Motor neuron (in vitro differentiated cells): Measurements from ENCODE around the gene LYZL6. TPM values are rescaled to one million over a fixed set of nuclear protein-coding genes. Genes with fewer than 3 reads are reported as not detected.

Experiments used
- ATAC-seq, 8 experiments: fragments of 200-7000 bp; cut with Tn5 transposase; replicated peaks in 6 of 8; 2 replicates each; pipeline ENCODE4 v1.8.0; 2021; ENCODE audit warnings: mild to moderate bottlenecking in 8 of 8, moderate library complexity in 8 of 8
- H3K27ac ChIP-seq, 2 donors: fragments of 250-450 bp; sonication (Bioruptor Pico); 2 replicates each; pipeline ENCODE4 v1.9.0; 2021; ENCODE audit warnings: antibody characterized with exemption in 2 of 2, mild to moderate bottlenecking in 2 of 2, moderate library complexity in 1 of 2
- H3K4me1 ChIP-seq, 2 donors: fragments of 250-450 bp; sonication (Bioruptor Pico); replicated peaks in 1 of 2; 2 replicates each; pipeline ENCODE4 v1.6.1; 2021; ENCODE audit warnings: antibody characterized with exemption in 2 of 2, mild to moderate bottlenecking in 2 of 2, moderate library complexity in 1 of 2
- H3K4me3 ChIP-seq, 5 donors: fragments of 250-450 bp; sonication (Bioruptor Pico); 2 replicates each; pipeline ENCODE4 v1.9.0; 2021; ENCODE audit warnings: antibody characterized with exemption in 5 of 5, mild to moderate bottlenecking in 5 of 5, moderate library complexity in 4 of 5
- WGBS, 10 experiments: fragments of 450-650 bp; shearing (Covaris generic); methylation state at CpG; one replicate each; pipeline ENCODE4 v1.0.0; 2022; 5-methylcytosine and 5-hydroxymethylcytosine counted together
- in situ Hi-C, 9 experiments: fragments of 400-800 bp; cut with MboI; loops; one replicate each; pipeline ENCODE4 v1.15.0; 2021; ENCODE audit warnings: low sequenced_read_pairs in 9 of 9, low pct_unique_long_range_greater_than_20kb in 2 of 9; ENCODE audit not compliant: unreplicated experiment in 9 of 9
- total RNA-seq, 8 experiments: library from RNA; unstranded; fragments of 300-600 nt; gene quantifications; 2 replicates each; pipeline versions ENCODE4 v1.2.3 to v1.2.4, GENCODE V29; 2022

The LYZL6 gene
- total RNA-seq, 8 experiments from 2014 or later, result 0.66 TPM; not detected in 7

GRCh38 chr17:35972945-35973332 is 29.4 kb upstream of the LYZL6 start:
- no peak overlapping the region for H3K4me3 ChIP-seq
- in situ Hi-C loops, result loop anchor here in 8 of 9 experiments (10.0 to 25.0 kb wide), 4 partner anchors 162 to 514 kb away; partner anchors contain the start of gene ZNHIT3 (in 4 of the 8)
- H3K27ac ChIP-seq, result no peak overlapping the region
- ATAC-seq, result no peak
- 17 to 100% (median 40%) methylated on average over 1 to 4 of the region's 4 CpGs; no CpG with 5 or more reads in 1 of the 10 experiments for WGBS, 10 experiments
- no peaks in the 10 kb centered on the region for H3K4me1 ChIP-seq

GRCh38 chr17:35972535-35972934 is 29.0 kb upstream of the LYZL6 start:
- ATAC-seq, result no peak
- in situ Hi-C loops, result loop anchor here in 8 of 9 experiments (10.0 to 25.0 kb wide), 4 partner anchors 162 to 515 kb away; partner anchors contain the start of gene ZNHIT3 (in 4 of the 8)
- H3K27ac ChIP-seq, result no peak overlapping the region
- 0 to 100% (median 70%) methylated on average over 1 to 5 of the region's 6 CpGs; no CpG with 5 or more reads in 3 of the 10 experiments for WGBS, 10 experiments
- no peak overlapping the region for H3K4me3 ChIP-seq
- no peaks in the 10 kb centered on the region for H3K4me1 ChIP-seq

GRCh38 chr17:35972066-35972465 is 28.6 kb upstream of the LYZL6 start:
- Histone ChIP-seq H3K4me1 (no peaks in the 10 kb centered on the region), H3K4me3 (no peak overlapping the region), H3K27ac (no peak overlapping the region)
- in situ Hi-C loops, result loop anchor here in 8 of 9 experiments (10.0 to 25.0 kb wide), 4 partner anchors 163 to 515 kb away; partner anchors contain the start of gene ZNHIT3 (in 4 of the 8)
- no peak for ATAC-seq
- WGBS, 10 experiments, result 0 to 100% (median 86%) methylated on average over 1 of the region's 1 CpG; no CpG with 5 or more reads in 3 of the 10 experiments

- Histone ChIP-seq H3K27ac (no peak overlapping the region), H3K4me1 (no peaks in the 10 kb centered on the region), H3K4me3 (no peak overlapping the region)
- in situ Hi-C loops, result loop anchor here in 8 of 9 experiments (10.0 to 25.0 kb wide), 4 partner anchors 165 to 518 kb away; partner anchors contain the start of gene ZNHIT3 (in 4 of the 8)
- peak; percentile 63 to 91 (median 81) for ATAC-seq
- WGBS, 10 experiments, result 0 to 100% (median 40%) methylated on average over 1 to 6 of the region's 8 CpGs; no CpG with 5 or more reads in 2 of the 10 experiments
Measured at GRCh38 chr17:35969558-35970380, 26.3 kb upstream of the LYZL6 start.

- no peak for ATAC-seq
- in situ Hi-C loops, result loop anchor here in 5 of 9 experiments (25.0 kb wide), 2 partner anchors 169 to 519 kb away; partner anchors contain the start of gene ZNHIT3 (in 4 of the 5)
- Histone ChIP-seq H3K27ac (no peak overlapping the region), H3K4me3 (no peak overlapping the region), H3K4me1 (no peaks in the 10 kb centered on the region)
- 0 to 78% (median 35%) methylated on average over 1 to 7 of the region's 10 CpGs for WGBS, 10 experiments
Measured at GRCh38 chr17:35968520-35969054, 25.1 kb upstream of the LYZL6 start.

GRCh38 chr17:35965272-35965671 is 21.8 kb upstream of the LYZL6 start:
- no peak overlapping the region for H3K4me3 ChIP-seq
- 40 to 100% (median 84%) methylated on average over 1 to 7 of the region's 7 CpGs; no CpG with 5 or more reads in 1 of the 10 experiments for WGBS, 10 experiments
- H3K27ac ChIP-seq, result no peak overlapping the region
- in situ Hi-C loops, result loop anchor here in 5 of 9 experiments (25.0 kb wide), 2 partner anchors 172 to 522 kb away; partner anchors contain the start of gene ZNHIT3 (in 4 of the 5)
- ATAC-seq, result no peak
- H3K4me1 ChIP-seq, result no peaks in the 10 kb centered on the region

- 39 to 91% (median 78%) methylated on average over 1 to 6 of the region's 6 CpGs for WGBS, 10 experiments
- Histone ChIP-seq H3K4me3 (no peak overlapping the region), H3K27ac (no peak overlapping the region), H3K4me1 (no peaks in the 10 kb centered on the region)
- in situ Hi-C loops, result loop anchor here in 5 of 9 experiments (25.0 kb wide), 2 partner anchors 174 to 524 kb away; partner anchors contain the start of gene ZNHIT3 (in 4 of the 5)
- no peak for ATAC-seq
Measured at GRCh38 chr17:35963663-35964062, 20.1 kb upstream of the LYZL6 start.

GRCh38 chr17:35953720-35954119 is 10.2 kb upstream of the LYZL6 start:
- H3K27ac ChIP-seq, result no peak overlapping the region
- 20 to 80% (median 54%) methylated on average over 1 to 4 of the region's 7 CpGs; no CpG with 5 or more reads in 4 of the 10 experiments for WGBS, 10 experiments
- no peak overlapping the region for H3K4me3 ChIP-seq
- H3K4me1 ChIP-seq, result no peaks in the 10 kb centered on the region
- in situ Hi-C loops, result loop anchor here in 5 of 9 experiments (25.0 kb wide), 2 partner anchors 184 to 534 kb away; partner anchors contain the start of gene ZNHIT3 (in 4 of the 5)
- ATAC-seq, result no peak

GRCh38 chr17:35949401-35949800 is 5.9 kb upstream of the LYZL6 start:
- no peaks in the 10 kb centered on the region for H3K4me1 ChIP-seq
- H3K27ac ChIP-seq, result no peak overlapping the region
- 0 to 100% (median 40%) methylated on average over 1 to 3 of the region's 3 CpGs; no CpG with 5 or more reads in 2 of the 10 experiments for WGBS, 10 experiments
- no peak overlapping the region for H3K4me3 ChIP-seq
- peak in 1 of 8 experiments; percentile 20 for ATAC-seq
- in situ Hi-C loops, result loop anchor here in 1 of 9 experiments (25.0 kb wide), 1 partner anchor 112 kb away; no protein-coding TSS in a partner anchor

- no peak overlapping the region for H3K4me3 ChIP-seq
- H3K4me1 ChIP-seq, result no peaks in the 10 kb centered on the region
- in situ Hi-C loops, result loop anchor here in 1 of 9 experiments (25.0 kb wide), 1 partner anchor 111 kb away; no protein-coding TSS in a partner anchor
- no peak overlapping the region for H3K27ac ChIP-seq
- 66 to 100% (median 81%) methylated on average over 1 to 7 of the region's 7 CpGs; no CpG with 5 or more reads in 1 of the 10 experiments for WGBS, 10 experiments
- no peak for ATAC-seq
Measured at GRCh38 chr17:35948092-35948491, 4.6 kb upstream of the LYZL6 start.

GRCh38 chr17:35947156-35947585 is 3.7 kb upstream of the LYZL6 start:
- Histone ChIP-seq H3K4me1 (no peaks in the 10 kb centered on the region), H3K27ac (no peak overlapping the region), H3K4me3 (no peak overlapping the region)
- in situ Hi-C loops, result loop anchor here in 1 of 9 experiments (25.0 kb wide), 1 partner anchor 110 kb away; no protein-coding TSS in a partner anchor
- WGBS, 10 experiments, result 0 to 71% (median 23%) methylated on average over 1 to 11 of the region's 12 CpGs; no CpG with 5 or more reads in 2 of the 10 experiments
- ATAC-seq, result peak; percentile 65 to 91 (median 81)

GRCh38 chr17:35944151-35944550 is 638 bp upstream of the LYZL6 start:
- no peak overlapping the region for H3K4me3 ChIP-seq
- no peak for ATAC-seq
- WGBS, 10 experiments, result 0 to 100% (median 83%) methylated on average over 1 to 3 of the region's 4 CpGs; no CpG with 5 or more reads in 4 of the 10 experiments
- in situ Hi-C loops, result loop anchor here in 1 of 9 experiments (25.0 kb wide), 1 partner anchor 107 kb away; no protein-coding TSS in a partner anchor
- H3K27ac ChIP-seq, result no peak overlapping the region
- H3K4me1 ChIP-seq, result no peaks in the 10 kb centered on the region
